ENCODE data around the gene TBX4.

- TF ChIP-seq CTCF (optimal IDR thresholded peaks at IDR 0.05 in 1 of 3, IDR thresholded peaks at IDR 0.05 in 1 of 3, conservative IDR thresholded peaks at IDR 0.05 in 1 of 3; ENCODE audit: extremely low read depth in 1 of 3, insufficient read depth in 2 of 3, low read length in 3 of 3) = no peak
- TF ChIP-seq EZH2 (IDR thresholded peaks at IDR 0.05; ENCODE audit: low read length) = no peak
Measured at GRCh38 chr17:61406537-61406845, 45.7 kb upstream of the TBX4 start.
